Omental fat pad (tissue), 4 donors: ENCODE results near the gene MEF2C. TPM values are rescaled to one million over a fixed set of nuclear protein-coding genes. Genes with fewer than 3 reads are reported as not detected.
A peak's percentile ranks its signal among the peaks of the same experiment; 100 is the strongest.

ENCODE experiments used
- ATAC-seq: fragments of 150-250 bp; one replicate; pipeline ENCODE4 v1.9.1; 2016; ENCODE audit warnings: mild to moderate bottlenecking, moderate library complexity; ENCODE audit not compliant: low FRiP score
- DNase-seq: peaks from one replicate; pipeline ENCODE4 v3.0.0-alpha.2; 2019; ENCODE audit warnings: low spot score
- CTCF ChIP-seq, 3 donors: fragments of 450-650 bp; IDR thresholded peaks; one replicate each; pipeline ENCODE4 v1.5.1; 2016 to 2017; ENCODE audit warnings: antibody characterized with exemption in 3 of 3, mild to moderate bottlenecking in 3 of 3, moderate library complexity in 2 of 3
- total RNA-seq, 4 donors: library from RNA; depleted of rRNA; stranded (reverse); fragments of >200 nt; gene quantifications; one replicate each; pipeline ENCODE4 v1.1.0, GENCODE V29; 2016

MEF2C gene
- total RNA-seq, 4 donors from 2014 or later, result 25.4 to 97.7 (median 44.0) TPM

DNA sequence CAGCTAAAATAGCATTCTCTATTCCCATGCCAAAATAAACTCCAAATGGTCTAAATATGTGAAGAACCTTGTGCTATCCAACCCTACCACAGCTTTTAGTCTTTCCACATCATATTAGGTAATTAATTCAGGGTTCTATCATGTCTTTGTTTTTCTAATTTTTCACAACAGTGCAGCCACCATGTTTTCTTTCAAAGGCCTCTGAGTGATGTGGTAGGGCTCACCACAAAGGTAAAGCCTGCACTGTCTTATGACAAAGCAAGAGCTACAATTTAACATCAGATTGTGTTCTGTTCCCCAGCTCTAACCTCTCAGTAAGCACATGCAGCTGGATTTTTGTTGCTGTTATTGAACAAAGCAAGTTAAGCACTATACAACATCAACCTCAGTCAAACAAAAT, 52.4 kb downstream of the MEF2C start:
- ATAC-seq (no peak), DNase-seq (no peak)
- no peak for TF ChIP-seq CTCF (IDR thresholded peaks at IDR 0.05)

DNA sequence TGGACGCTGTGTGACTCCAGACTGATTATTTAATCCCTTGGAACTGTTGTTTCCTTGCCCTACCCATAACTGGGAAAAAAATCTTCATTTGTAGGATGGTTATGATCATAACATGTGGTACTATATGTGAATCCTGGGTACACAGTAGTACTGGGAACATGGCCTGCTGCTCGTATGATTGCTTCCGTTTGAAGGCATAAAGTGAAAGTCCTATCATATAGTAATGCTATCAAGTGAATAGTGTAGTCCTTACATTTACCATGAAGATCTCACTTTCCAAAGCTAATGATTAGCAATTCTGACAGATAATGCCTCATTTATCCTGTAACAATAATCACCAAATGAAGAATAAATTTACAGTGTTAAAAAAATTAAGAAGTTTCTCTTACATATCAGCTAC, 53.2 kb downstream of the MEF2C start:
- DNase-seq, result no peak
- TF ChIP-seq CTCF (IDR thresholded peaks at IDR 0.05), result no peak
- no peak for ATAC-seq

GRCh38 chr5:88829054-88829453, 53.9 kb downstream of the MEF2C start:
- no peak for ATAC-seq
- no peak for TF ChIP-seq CTCF (IDR thresholded peaks at IDR 0.05)
- no peak for DNase-seq

DNA sequence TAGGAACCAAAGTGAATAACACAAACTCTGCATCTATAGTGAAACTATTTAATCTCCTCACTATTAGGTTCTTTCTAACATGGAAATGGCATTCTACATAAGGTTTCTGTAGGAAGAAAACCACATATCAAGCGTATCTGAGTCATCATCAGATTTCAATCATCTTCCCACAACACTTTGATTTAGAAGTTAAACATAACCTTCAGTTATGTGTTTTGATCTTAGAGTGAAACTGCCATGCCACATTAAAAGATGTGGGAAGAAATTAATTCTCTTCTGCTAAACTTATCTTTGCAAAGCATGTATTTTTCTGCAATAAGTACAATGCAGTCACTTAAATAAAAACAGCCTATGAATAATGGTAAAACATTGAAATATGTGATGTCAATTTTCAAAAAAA, 55.0 kb downstream of the MEF2C start:
- TF ChIP-seq CTCF (IDR thresholded peaks at IDR 0.05), result no peak
- DNase-seq, result no peak
- ATAC-seq, result no peak

DNA sequence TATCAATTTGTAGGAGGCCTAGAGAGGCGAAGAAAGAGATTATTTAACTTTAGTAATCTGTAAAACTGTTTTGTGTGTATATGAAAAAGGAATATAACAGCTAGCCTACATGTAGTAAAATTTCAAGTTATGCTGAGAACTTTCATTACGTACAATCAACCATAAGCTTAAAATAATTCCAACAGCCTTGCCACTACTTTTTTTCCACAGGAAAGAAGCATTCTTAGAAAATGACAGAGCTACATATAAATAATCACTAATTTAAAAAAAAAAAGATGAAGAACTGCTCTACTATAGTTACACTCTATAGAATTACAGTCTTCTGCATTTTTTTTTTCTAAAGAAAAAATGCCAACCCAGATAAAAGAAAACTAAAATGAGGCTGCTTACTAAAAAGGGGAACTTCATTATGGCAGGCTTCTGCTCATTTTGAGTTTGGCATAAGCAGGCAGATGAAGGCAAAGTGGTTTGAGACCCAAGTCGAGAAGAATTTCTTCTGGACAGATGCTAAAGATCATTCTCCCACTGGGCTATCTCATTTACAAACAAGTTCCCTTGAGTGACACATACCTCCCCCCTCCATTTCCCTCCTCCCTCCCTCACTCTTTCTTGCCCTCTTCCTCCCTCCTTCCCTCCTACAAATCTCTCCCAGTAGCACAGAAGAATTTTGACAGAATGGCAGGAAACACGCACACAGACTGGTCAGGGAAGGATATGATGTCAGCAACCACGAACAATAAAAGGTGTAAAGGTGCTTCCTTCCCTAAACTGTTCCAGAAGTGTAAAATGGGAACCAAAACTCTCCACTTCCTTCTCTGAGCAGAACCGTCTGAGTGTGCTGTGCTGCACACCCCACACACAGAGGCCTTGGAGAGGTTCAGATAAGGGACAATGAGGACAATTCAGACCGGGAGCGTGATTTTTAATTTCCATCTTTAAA, 56.1 kb downstream of the MEF2C start:
- TF ChIP-seq CTCF (IDR thresholded peaks at IDR 0.05), result no peak
- no peak for DNase-seq
- ATAC-seq, result peak; percentile 48

- ATAC-seq (no peak), DNase-seq (no peak)
- TF ChIP-seq CTCF (IDR thresholded peaks at IDR 0.05), result no peak
Measured at GRCh38 chr5:88825584-88826315, 57.2 kb downstream of the MEF2C start.
